GM19467 (cell line): ENCODE measurements around the gene GMEB1.
"Not testable (repeated sequence)": the region's sequence is repeated elsewhere in the genome, so short reads cannot be mapped to it uniquely, and the experiment has no call there.

Experiments used
- ATAC-seq: cut with Tn5 transposase; IDR thresholded peaks from one replicate; pipeline ENCODE4 v1.9.1; 2021; ENCODE audit warnings: mild to moderate bottlenecking, moderate library complexity; ENCODE audit not compliant: unreplicated experiment

The GMEB1 gene, protein sequence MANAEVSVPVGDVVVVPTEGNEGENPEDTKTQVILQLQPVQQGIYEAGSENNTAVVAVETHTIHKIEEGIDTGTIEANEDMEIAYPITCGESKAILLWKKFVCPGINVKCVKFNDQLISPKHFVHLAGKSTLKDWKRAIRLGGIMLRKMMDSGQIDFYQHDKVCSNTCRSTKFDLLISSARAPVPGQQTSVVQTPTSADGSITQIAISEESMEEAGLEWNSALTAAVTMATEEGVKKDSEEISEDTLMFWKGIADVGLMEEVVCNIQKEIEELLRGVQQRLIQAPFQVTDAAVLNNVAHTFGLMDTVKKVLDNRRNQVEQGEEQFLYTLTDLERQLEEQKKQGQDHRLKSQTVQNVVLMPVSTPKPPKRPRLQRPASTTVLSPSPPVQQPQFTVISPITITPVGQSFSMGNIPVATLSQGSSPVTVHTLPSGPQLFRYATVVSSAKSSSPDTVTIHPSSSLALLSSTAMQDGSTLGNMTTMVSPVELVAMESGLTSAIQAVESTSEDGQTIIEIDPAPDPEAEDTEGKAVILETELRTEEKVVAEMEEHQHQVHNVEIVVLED

DNA sequence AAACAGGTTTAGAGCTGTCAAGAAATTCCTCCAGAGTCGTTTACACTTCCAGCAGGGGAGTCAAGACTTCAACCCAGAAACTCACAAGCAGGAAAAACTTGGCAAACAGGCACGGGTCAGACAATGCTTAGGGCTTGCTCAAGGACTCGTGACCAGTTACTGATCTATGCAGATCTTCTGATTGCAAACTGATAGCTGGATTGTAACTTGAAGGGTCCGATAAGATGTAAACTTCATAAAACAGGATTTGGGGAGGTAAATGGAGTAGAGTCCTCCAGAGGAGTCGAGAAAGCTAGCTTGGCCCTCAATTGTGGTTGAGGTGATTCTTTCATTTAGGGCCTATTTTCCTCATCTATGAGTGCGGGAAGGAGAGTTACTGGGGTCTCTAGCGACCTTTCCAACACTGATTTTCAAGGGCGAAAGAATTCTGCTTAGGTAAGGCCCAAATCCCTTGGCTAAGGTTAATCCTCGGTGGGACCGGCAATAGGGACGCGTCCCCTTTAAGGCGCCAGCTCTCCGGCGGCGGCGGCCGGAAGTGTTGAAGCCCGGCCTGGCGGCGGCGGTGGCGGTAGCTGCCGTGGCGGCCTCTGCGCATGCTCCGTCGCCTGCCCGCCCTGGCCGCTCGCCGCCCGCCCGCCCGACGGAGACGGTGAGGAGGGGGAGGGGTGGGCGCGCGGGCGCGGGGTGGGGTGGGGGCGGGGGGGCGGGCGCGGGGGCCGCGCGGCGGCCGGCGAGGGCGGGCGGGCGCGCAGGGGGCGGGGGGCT is at the start of gene GMEB1:
GMEB1 (plus strand) TSS at position 594 of the 765 bp plus-strand sequence. CDS start 14,829 bp downstream, outside the sequence.
- ATAC-seq, result peak; percentile 76

DNA sequence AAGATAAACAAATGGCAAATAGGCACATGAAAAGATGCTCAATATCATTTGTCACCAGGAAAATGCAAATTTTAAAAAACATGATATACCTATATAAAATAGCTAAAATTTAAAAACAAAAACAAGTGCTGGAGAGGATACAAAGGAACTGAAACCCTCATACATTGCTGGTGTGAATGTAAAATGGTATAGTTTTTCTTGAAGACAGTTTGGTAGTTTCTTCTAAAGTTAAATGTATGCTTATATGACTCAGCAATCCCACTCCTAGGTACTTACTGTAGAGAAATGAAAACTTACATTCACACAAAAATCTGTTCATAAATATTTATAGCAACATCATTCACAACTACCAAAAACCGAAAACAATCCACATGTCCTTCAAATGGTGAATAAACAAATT is 36.9 kb upstream of the GMEB1 start:
- no peak for ATAC-seq

DNA sequence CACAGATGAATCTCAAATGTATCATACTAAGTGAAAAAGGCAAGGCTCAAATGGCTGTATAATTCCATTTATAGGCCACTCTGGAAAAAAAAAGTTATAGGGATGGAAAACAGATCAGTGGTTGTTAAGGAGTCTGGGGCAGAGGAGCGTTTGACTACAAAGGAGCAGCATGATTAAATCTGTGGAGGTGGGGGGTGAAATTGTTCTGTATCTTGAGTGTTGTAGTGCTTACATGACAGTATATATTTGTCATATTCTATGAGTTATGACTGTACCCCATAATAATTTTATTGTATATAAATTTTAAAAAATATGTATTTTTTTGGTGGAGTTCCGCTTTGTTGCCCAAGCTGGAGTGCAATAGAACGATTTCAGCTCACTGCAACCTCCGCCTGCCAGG is 36.0 kb upstream of the GMEB1 start:
- no peak for ATAC-seq

DNA sequence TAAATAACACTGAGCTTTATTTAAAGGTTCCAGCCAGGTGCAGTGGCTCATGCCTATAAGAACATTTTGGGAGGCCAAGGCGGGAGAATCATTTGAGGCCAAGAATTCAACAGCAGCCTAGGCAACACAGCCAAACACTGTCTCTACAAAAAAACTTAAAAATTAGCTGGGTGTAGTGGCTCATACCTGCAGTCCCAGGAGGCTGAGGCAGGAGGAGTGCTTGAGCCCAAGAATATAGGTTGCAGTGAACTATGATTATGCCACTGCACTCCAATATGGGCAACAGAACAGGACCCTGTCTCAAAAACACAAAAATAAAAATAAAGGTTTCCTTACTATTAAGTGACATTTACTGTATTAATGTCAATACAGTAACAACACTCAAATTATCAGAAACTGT is 27.8 kb upstream of the GMEB1 start:
- ATAC-seq, result no peak

DNA sequence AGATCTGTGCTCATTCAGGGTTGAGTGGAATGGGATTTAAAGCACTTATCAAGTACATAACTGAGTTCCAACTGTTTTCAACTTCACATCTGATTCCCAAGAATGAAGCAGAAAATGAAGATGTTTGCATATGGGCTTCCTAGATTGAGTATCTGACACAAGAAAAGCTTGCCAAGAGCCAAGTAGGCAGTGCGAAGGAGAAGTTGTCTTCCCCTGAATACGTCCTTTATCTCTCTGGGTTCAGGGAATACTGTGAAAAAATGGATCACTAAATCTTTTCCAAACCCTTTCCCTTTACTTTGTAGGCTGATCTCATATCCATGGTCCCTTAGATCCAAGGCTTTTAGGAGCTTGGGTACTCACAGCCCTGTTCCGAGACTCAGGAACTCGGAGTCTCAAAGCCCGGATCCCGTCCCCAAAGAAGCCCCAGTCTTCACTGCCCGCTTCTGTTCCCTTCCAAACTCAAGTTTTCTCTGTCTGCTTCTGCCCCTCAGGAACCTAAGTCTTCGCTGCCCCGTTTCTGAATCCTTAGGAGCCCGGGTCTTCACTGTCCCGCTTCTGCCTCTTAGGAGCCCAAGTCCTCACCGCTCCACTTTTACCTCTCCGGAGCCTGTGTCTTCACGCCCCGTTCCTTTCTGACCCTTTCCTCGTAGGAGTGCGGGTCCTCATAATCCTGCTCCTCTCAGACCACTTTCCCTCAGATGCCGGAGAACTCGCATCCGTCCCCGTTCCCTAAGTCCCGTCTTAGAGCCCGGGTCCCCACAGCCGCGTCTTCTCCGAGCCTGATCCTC is 26.3 kb upstream of the GMEB1 start:
- peak; percentile 11 for ATAC-seq

DNA sequence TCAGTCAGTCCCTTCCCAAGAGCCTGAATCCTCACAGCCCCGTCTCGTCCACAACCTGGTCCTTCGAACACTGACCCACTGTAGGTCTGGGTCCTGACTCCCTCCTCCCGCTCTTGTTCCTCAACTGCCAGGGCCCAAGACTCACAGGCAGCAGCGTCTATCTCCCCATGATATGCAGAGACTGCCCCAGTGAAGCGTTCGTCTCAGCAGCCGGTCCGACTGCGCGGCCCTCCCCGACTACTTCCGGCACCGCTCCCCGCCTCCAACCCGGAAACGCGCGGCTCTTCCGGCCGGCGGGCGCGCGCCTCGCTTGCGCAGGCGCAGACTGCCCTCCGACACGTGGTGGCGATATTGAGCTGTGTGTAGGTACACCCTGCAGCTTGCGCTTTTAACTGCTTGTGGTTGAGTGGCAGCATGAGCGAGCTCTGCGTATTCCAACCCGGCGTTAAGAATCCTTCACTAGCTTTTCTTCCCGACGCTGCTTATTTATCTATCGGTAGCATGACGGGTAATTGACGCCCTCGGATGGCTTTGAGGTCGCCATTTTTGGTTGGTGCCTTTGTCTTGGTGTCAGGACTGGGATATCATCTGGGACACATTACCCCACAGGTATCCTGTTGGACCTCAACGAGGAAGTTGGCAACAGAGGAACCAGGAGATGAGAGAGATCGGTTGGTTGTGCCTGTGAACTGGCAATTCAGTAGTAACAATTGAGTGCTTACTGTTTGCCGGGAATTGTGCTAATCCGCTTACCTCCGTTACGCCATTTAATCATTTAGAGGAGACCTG is 25.5 kb upstream of the GMEB1 start, which contains the start of gene TAF12:
TAF12 (minus strand) TSS at position 221 of the 789 bp plus-strand sequence. CDS start 20,986 bp downstream, outside the sequence.
- ATAC-seq, result peak; percentile 76

DNA sequence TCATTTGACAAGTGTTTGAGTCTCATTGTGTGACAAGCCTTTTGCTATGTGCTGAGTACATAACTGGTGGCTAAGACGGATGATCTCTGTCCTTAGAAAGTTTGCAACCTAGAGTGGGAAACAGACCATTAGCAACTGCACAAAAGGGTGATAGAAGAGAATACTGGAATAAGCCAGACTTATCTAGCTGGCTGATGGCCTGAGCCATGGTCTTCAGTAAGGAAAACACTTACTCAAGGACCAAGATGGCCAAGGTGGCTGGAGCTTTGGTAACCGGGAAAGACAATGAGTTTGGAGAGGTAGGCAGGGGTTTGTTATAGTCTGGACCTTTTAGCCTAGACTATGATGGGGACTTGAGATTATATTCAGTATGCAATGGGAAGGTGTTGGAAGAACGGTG is 24.1 kb upstream of the GMEB1 start:
- ATAC-seq, result no peak

DNA sequence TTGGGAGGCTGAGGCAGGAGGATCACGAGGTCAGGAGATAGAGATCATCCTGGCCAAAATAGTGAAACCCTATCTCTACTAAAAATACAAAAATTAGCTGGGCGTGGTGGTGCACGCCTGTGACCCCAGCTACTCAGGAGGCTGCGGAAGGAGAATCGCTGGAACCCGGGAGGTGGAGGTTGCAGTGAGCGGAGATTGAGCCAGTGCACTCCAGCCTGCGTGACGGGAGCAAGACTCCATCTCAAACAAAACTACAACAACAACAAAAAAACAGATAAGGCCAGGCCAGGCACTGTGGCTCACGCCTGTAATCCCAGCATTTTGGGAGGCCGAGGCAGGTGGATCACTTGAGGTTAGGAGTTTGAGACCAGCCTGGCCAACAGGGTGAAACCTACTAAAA is 23.2 kb upstream of the GMEB1 start:
- ATAC-seq, result not testable (repeated sequence)

DNA sequence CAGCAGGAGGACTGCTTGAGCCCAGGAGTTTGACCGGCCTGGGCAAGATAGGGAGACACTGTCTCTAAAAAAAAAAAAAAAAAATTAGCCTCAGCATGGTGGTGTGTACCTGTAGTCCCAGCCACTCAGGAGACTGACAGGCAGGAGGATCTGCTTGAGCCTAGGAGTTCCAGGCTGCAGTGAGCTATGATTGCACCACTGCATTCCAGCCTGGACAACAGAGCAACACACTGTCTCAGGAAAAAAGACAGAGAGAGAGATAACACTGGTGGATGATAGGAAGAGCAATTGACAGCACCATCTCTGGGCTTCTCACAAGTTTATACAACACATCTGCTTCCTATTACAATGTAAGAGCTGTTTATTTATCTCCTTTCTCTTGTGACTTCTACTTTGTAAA is 22.5 kb upstream of the GMEB1 start:
- ATAC-seq, result no peak

DNA sequence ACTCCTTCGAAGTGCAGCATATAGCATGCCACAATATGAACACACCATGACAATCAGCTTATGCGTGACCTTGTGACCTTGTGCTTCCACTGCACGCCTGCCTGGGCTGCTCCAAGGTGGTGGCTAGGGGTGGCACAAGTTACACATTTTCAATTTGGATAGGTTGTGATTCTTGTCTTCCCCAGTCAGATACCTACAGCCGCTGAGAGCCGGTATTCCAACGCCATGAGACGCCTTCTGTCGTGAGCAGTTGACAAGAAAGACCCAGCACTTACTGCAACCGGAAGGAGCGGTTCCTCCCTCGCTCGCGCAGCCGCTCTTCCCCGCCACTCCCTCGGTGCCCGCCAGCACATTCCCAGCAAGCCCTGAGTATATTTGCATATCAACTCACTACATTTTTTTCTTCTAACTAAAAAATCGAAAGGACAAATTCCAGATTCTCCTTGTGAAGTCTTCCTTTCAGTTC is 20.5 kb upstream of the GMEB1 start:
- peak; percentile 61 for ATAC-seq

DNA sequence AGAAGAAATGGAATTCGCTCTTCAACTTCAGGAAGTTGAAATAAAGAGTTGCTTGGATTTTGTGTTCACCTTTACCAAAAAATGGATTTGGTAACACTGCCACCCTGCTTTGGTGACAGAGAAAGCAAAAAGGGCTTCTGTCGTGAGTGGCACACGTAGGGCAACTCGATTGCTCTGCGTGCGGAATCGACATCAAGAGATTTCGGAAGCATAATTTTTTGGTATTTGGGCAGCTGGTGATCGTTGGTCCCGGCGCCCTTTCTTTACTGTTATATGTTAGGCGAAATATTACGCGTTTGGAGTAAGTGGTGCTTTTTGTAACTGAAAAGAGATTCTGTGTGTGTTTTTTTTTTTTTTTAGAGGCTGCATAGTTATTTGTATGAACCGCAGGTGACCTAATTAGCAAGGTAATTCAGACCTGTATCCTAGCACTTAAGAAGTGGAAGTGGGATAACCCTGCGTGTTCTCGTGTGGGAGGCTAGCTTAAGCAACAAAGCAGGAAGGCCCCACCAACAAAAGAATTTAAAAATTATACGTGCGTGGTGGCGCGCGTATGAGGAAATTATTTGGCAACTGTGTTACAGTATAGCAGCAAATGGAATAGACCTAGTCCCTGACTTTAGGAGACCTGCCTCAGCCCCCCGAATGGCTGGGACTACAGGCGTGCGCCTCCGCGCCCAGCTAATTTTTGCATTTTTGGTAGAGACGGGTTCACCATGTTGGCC is 19.9 kb upstream of the GMEB1 start, which contains the start of gene RNU11:
RNU11 (plus strand) TSS at position 127 of the 725 bp plus-strand sequence.
- peak; percentile 54 for ATAC-seq

DNA sequence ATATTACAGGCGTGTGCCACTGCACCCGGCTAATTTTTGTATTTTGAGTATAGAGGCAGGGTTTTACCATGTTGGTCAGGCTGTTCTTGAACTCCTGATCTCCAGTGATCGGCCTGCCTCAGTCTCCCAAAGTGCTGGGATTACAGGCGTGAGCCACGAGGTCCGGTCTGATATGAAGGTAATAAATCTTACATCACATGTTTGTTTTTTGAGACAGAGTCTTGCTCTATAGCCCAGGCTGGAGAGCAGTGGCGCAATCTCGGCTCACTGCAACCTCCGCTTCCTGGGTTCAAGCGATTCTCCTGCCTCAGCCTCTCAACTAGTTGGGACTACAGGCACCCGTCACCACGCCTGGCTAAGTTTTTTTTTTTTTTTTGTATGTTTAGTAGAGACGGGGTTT is 15.5 kb upstream of the GMEB1 start:
- ATAC-seq, result not testable (repeated sequence)

DNA sequence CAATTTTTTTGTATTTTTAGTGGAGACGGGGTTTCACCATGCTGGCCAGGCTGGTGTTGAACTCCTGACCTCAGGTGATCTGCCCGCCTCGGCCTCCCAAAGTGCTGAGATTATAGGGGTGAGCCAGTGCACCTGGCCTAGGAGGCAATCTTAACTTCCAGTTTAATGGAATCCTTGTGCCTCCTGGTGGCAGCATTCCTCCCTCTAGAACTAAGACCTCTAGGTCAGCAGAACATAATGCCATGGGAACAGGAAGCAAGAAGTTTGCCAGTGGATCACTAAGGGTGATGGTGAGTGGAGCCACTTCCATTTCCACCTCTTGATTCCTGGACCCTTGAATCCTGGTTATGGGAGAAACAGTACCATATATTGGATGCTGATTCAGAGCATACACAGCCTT is 14.7 kb upstream of the GMEB1 start:
- not testable (repeated sequence) for ATAC-seq

DNA sequence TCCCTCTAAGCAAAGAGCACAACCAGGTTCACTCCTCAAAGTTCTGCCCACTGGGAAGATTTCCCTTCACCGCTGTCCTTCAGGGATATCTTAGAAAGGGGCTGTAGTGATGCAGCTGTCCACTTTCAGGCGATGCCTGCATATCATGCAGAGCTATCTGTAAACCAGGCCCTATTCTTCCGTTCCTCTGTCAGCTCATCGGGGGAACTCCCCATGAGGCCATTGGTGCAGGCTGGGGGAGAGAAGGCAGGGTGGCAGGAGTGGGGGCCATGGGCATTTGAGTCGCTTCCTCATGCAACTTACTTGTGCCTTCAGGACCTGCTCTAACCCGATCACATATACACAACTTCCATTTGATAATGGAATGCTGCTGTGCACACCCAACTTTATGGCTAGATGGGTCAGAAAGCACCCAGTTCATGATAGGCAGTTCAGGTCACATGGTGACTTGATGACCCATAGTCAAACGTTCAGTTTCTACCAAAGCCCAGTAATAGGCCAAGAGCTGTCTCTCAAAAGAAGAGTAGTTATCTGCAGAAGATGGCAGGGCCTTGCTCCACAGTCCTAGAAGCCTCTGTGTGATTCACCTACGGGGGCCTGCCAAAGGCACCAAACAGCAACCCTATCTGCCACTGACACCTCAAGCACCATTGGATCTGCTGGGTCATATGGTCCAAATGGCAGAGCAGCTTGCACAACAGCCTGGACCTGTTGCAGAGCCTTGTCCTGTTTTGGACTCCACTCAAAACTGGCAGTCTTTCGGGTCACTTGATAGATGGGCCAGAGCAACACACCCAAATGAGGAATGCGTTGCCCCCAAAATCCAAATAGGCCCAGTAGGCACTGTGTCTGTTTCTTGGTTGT is 12.9 kb upstream of the GMEB1 start:
- not testable (repeated sequence) for ATAC-seq

DNA sequence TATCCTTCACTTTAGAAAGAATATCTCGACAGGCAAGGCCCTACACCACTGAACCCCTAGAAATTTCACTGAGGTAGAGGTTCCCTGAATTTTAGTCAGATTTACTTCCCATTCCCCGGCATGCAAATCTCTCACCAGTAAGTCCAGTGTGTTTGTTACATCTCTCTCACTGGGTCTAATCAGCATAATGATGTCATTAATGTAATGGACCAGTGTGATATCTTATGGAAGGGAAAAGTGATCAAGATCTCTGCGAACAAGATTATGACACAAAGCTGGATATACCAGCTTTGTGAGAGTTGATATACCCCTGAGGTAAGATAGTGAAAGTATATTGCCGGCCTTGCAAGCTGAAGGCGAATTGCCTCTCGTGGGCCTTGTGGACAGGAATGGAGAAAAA is 12.2 kb upstream of the GMEB1 start:
- ATAC-seq, result no peak

DNA sequence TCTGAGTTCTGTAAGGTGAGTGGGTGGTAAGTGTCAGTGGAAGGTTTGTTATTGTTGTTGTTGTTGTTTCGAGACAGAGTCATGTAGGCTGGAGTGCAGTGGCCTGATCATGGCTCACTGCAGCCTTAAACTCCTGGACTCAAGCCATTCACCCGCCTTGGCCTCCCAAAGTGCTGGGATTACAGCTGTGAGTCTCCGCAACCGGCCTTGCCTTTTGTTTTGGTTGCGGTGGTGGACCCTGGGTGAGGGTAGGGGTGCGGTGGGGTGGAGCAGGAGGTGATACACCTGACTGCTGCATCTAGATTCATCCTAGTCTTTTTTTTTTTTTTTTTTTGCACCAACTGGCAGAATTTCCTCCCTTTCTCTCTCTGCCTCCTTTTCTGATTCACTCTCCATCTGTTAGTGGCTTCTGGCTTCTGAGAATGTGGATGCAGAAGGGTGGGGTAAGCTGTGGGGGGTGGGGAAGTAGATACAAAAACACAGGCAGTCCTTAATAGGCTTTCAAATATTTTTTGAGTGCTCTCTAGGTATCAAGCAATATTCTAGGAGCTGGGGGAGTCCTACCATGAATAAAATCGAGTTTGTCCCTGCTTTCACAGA is 4.6 kb upstream of the GMEB1 start:
- no peak for ATAC-seq

DNA sequence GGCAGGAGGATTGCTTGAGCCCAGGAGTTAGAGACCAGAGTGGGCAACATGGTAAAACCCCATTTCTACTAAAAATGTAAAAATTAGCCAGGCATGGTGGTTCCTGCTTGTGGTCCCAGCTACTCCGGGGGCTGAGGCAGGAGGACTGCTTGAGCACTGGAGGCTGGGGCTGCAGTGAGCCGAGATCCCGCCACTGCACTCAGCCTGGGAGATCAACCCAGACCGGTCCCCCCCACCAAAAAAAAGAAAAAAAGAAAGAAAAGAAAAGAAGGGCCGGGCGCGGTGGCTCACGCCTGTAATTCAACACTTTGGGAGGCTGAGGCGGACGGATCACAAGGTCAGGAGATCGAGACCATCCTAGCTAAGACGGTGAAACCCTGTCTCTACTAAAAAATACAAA is 1.8 kb upstream of the GMEB1 start:
- ATAC-seq, result no peak
